Measurements from ENCODE around the gene SBK2.

DNA sequence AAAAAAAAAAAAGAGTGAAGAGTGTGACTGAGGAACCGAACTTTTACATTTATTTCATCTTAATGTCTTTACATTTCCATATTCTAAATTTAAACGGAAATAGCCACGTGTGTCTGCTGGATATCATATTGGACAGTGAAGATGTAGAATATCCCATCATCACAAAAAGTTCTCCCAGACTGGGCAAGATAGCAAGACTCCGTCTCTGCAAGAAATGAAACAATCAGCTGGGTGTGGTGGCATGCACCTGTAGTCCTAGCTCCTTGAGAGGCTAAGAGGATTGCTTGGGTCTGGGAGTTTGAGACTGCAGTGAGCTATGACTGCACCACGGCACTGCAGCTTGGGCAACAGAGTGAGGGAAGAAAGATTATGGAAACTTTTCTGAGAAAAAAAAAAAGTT lies 39.8 kb upstream of the SBK2 start:
- TF ChIP-seq, protein P1, sequence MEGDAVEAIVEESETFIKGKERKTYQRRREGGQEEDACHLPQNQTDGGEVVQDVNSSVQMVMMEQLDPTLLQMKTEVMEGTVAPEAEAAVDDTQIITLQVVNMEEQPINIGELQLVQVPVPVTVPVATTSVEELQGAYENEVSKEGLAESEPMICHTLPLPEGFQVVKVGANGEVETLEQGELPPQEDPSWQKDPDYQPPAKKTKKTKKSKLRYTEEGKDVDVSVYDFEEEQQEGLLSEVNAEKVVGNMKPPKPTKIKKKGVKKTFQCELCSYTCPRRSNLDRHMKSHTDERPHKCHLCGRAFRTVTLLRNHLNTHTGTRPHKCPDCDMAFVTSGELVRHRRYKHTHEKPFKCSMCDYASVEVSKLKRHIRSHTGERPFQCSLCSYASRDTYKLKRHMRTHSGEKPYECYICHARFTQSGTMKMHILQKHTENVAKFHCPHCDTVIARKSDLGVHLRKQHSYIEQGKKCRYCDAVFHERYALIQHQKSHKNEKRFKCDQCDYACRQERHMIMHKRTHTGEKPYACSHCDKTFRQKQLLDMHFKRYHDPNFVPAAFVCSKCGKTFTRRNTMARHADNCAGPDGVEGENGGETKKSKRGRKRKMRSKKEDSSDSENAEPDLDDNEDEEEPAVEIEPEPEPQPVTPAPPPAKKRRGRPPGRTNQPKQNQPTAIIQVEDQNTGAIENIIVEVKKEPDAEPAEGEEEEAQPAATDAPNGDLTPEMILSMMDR (conservative IDR thresholded peaks at IDR 0.05): no peak
- no peak for TF ChIP-seq EZH2 (IDR thresholded peaks at IDR 0.05; ENCODE audit: low read depth)

All from PC-9 (cell line).